PC-3 (cell line): Measurements from ENCODE around the gene NRDC.

Source experiments
- CTCF ChIP-seq: fragments of 300-600 bp; sonication (generic); conservative IDR thresholded peaks from 2 replicates; pipeline ENCODE4 v1.5.1; 2017; ENCODE audit warnings: antibody characterized with exemption, low read depth, mild to moderate bottlenecking, low read length
- EZH2 ChIP-seq: fragments of 300-600 bp; sonication (generic); IDR thresholded peaks from one replicate; pipeline ENCODE4 v1.6.1; 2017; ENCODE audit warnings: antibody characterized with exemption, mild to moderate bottlenecking, low read length; ENCODE audit not compliant: unreplicated experiment

GRCh38 chr1:51837243-51837642 is 41.3 kb downstream of the NRDC start:
- TF ChIP-seq CTCF, result no peak
- TF ChIP-seq EZH2, result no peak
